ENCODE results near the gene USP17L13.
"Not testable (repeated sequence)": the region's sequence is repeated elsewhere in the genome, so short reads cannot be mapped to it uniquely, and the experiment has no call there.

USP17L13 gene, protein sequence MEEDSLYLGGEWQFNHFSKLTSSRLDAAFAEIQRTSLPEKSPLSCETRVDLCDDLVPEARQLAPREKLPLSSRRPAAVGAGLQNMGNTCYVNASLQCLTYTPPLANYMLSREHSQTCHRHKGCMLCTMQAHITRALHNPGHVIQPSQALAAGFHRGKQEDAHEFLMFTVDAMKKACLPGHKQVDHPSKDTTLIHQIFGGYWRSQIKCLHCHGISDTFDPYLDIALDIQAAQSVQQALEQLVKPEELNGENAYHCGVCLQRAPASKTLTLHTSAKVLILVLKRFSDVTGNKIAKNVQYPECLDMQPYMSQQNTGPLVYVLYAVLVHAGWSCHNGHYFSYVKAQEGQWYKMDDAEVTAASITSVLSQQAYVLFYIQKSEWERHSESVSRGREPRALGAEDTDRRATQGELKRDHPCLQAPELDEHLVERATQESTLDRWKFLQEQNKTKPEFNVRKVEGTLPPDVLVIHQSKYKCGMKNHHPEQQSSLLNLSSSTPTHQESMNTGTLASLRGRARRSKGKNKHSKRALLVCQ

DNA sequence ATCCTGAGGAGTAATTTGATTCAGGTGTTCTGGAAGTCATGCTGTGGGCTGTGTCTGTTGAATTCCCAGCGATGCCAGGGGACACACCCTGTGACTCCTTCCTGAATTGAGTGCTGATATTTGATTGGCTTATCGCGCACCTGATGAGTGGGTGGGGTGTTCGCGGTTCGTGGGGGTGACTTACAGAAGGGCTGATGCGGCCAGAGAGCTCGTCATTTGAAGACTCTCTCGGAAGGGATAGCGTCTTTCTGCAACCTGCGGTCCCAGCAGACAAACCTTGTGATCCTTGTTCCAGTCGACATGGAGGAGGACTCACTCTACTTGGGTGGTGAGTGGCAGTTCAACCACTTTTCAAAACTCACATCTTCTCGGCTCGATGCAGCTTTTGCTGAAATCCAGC, at the start of gene USP17L13:
TSS of gene USP17L13 (plus strand) at position 301 of the 400 bp plus-strand sequence. CDS start at position 301, 0 bp downstream.
- not testable (repeated sequence) for H3K27me3 ChIP-seq (replicated peaks; ENCODE audit: control insufficient read depth, insufficient read depth, low read length); H3K4me3 ChIP-seq (ENCODE audit: low read length); H3K36me3 ChIP-seq (ENCODE audit: control insufficient read depth, insufficient read depth, low read length, severe bottlenecking); H3K9me3 ChIP-seq (ENCODE audit: control insufficient read depth, low read length); H3K9ac ChIP-seq (ENCODE audit: low read length); H3K4me1 ChIP-seq (ENCODE audit: control insufficient read depth, insufficient read depth, low read length); DNase-seq (ENCODE audit: low read depth)

DNA sequence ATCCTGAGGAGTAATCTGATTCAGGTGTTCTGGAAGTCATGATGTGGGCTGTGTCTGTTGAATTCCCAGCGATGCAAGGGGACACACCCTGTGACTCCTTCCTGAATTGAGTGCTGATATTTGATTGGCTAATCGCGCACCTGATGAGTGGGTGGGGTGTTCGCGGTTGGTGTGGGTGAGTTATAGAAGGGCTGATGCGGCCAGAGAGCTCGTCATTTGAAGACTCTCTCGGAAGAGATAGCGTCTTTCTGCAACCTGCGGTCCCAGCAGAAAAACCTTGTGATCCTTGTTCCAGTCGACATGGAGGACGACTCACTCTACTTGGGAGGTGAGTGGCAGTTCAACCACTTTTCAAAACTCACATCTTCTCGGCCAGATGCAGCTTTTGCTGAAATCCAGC, 14.3 kb upstream of the USP17L13 start, which contains the start of gene USP17L10:
TSS of gene USP17L10 (plus strand) at position 301 of the 400 bp plus-strand sequence. CDS start at position 301, 0 bp downstream.
- H3K9ac ChIP-seq (ENCODE audit: low read length); DNase-seq (ENCODE audit: low read depth): not testable (repeated sequence)

DNA sequence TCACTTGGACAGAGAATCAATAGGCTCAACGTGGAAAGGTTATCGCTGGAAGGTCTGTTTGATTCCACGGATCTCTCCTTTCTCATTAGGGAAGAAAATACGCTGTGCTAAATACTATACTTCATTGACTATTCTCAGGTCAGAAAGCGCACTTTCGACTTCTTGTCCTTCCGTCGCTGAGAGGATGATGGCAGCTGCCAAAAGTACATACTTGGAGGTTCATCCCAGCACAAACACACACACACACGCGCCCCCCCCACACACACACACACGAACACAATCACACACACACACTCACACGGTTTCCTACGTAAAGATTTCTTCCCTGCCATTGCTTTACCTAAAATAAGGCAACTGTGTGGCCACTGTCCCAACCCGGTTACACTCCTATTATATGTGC, 10.0 kb upstream of the USP17L13 start:
- H3K9ac ChIP-seq (ENCODE audit: low read length) = not testable (repeated sequence)

More for the DNA sequence above, 14.3 kb upstream of the USP17L13 start, which contains the start of gene USP17L10:
- H3K4me1 ChIP-seq (ENCODE audit: control insufficient read depth, insufficient read depth, low read length); H3K4me3 ChIP-seq (ENCODE audit: low read length); H3K36me3 ChIP-seq (ENCODE audit: control insufficient read depth, insufficient read depth, low read length, severe bottlenecking); H3K27me3 ChIP-seq (replicated peaks; ENCODE audit: control insufficient read depth, insufficient read depth, low read length); H3K9me3 ChIP-seq (ENCODE audit: control insufficient read depth, low read length): not testable (repeated sequence)

DNA sequence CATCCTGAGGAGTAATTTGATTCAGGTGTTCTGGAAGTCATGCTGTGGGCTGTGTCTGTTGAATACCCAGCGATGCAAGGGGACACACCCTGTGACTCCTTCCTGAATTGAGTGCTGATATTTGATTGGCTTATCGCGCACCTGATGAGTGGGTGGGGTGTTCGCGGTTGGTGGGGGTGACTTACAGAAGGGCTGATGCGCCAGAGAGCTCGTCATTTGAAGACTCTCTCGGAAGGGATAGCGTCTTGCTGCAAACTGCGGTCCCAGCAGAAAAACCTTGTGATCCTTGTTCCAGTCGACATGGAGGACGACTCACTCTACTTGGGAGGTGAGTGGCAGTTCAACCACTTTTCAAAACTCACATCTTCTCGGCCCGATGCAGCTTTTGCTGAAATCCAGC, 9.6 kb upstream of the USP17L13 start, which contains the start of gene USP17L11:
TSS of gene USP17L11 (plus strand) at position 301 of the 400 bp plus-strand sequence. CDS start at position 301, 0 bp downstream.
- not testable (repeated sequence) for H3K4me1 ChIP-seq (ENCODE audit: control insufficient read depth, insufficient read depth, low read length); H3K9me3 ChIP-seq (ENCODE audit: control insufficient read depth, low read length); H3K36me3 ChIP-seq (ENCODE audit: control insufficient read depth, insufficient read depth, low read length, severe bottlenecking); DNase-seq (ENCODE audit: low read depth); H3K4me3 ChIP-seq (ENCODE audit: low read length); H3K27me3 ChIP-seq (replicated peaks; ENCODE audit: control insufficient read depth, insufficient read depth, low read length); H3K9ac ChIP-seq (ENCODE audit: low read length)

More for the DNA sequence above, 10.0 kb upstream of the USP17L13 start:
- H3K9me3 ChIP-seq (ENCODE audit: control insufficient read depth, low read length); H3K36me3 ChIP-seq (ENCODE audit: control insufficient read depth, insufficient read depth, low read length, severe bottlenecking); H3K4me3 ChIP-seq (ENCODE audit: low read length); DNase-seq (ENCODE audit: low read depth); H3K4me1 ChIP-seq (ENCODE audit: control insufficient read depth, insufficient read depth, low read length); H3K27me3 ChIP-seq (replicated peaks; ENCODE audit: control insufficient read depth, insufficient read depth, low read length): not testable (repeated sequence)

DNA sequence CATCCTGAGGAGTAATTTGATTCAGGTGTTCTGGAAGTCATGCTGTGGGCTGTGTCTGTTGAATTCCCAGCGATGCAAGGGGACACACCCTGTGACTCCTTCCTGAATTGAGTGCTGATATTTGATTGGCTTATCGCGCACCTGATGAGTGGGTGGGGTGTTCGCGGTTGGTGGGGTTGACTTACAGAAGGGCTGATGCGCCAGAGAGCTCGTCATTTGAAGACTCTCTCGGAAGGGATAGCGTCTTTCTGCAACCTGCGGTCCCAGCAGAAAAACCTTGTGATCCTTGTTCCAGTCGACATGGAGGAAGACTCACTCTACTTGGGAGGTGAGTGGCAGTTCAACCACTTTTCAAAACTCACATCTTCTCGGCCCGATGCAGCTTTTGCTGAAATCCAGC, 4.8 kb upstream of the USP17L13 start, which contains the start of gene USP17L12:
TSS of gene USP17L12 (plus strand) at position 301 of the 400 bp plus-strand sequence. CDS start at position 301, 0 bp downstream.
- not testable (repeated sequence) for H3K9me3 ChIP-seq (ENCODE audit: control insufficient read depth, low read length); H3K36me3 ChIP-seq (ENCODE audit: control insufficient read depth, insufficient read depth, low read length, severe bottlenecking); H3K27me3 ChIP-seq (replicated peaks; ENCODE audit: control insufficient read depth, insufficient read depth, low read length); H3K9ac ChIP-seq (ENCODE audit: low read length); DNase-seq (ENCODE audit: low read depth); H3K4me1 ChIP-seq (ENCODE audit: control insufficient read depth, insufficient read depth, low read length); H3K4me3 ChIP-seq (ENCODE audit: low read length)

DNA sequence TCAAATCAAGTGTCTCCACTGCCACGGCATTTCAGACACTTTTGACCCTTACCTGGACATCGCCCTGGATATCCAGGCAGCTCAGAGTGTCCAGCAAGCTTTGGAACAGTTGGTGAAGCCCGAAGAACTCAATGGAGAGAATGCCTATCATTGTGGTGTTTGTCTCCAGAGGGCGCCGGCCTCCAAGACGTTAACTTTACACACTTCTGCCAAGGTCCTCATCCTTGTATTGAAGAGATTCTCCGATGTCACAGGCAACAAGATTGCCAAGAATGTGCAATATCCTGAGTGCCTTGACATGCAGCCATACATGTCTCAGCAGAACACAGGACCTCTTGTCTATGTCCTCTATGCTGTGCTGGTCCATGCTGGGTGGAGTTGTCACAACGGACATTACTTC, 5.6 kb downstream of the USP17L13 start:
- H3K27me3 ChIP-seq (replicated peaks; ENCODE audit: control insufficient read depth, insufficient read depth, low read length); H3K9me3 ChIP-seq (ENCODE audit: control insufficient read depth, low read length); DNase-seq (ENCODE audit: low read depth); H3K36me3 ChIP-seq (ENCODE audit: control insufficient read depth, insufficient read depth, low read length, severe bottlenecking); H3K4me3 ChIP-seq (ENCODE audit: low read length); H3K9ac ChIP-seq (ENCODE audit: low read length); H3K4me1 ChIP-seq (ENCODE audit: control insufficient read depth, insufficient read depth, low read length): not testable (repeated sequence)

DNA sequence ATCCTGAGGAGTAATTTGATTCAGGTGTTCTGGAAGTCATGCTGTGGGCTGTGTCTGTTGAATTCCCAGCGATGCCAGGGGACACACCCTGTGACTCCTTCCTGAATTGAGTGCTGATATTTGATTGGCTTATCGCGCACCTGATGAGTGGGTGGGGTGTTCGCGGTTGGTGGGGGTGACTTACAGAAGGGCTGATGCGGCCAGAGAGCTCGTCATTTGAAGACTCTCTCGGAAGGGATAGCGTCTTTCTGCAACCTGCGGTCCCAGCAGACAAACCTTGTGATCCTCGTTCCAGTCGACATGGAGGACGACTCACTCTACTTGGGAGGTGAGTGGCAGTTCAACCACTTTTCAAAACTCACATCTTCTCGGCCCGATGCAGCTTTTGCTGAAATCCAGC, 9.4 kb downstream of the USP17L13 start, which contains the start of gene USP17L15:
TSS of gene USP17L15 (plus strand) at position 301 of the 400 bp plus-strand sequence. CDS start at position 301, 0 bp downstream.
- H3K4me1 ChIP-seq (ENCODE audit: control insufficient read depth, insufficient read depth, low read length); H3K9ac ChIP-seq (ENCODE audit: low read length); DNase-seq (ENCODE audit: low read depth); H3K36me3 ChIP-seq (ENCODE audit: control insufficient read depth, insufficient read depth, low read length, severe bottlenecking); H3K4me3 ChIP-seq (ENCODE audit: low read length); H3K27me3 ChIP-seq (replicated peaks; ENCODE audit: control insufficient read depth, insufficient read depth, low read length); H3K9me3 ChIP-seq (ENCODE audit: control insufficient read depth, low read length): not testable (repeated sequence)

DNA sequence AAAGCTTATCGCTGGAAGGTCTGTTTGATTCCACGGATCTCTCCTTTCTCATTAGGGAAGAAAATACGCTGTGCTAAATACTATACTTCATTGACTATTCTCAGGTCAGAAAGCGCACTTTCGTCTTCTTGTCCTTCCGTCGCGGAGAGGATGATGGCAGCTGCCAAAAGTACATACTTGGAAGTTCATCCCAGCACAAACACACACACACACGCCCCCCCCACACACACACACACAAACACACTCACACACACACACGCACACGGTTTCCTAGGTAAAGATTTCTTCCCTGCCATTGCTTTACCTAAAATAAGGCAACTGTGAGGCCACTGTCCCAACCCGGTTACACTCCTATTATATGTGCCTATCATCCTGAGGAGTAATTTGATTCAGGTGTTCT, 13.8 kb downstream of the USP17L13 start:
- not testable (repeated sequence) for DNase-seq (ENCODE audit: low read depth); H3K36me3 ChIP-seq (ENCODE audit: control insufficient read depth, insufficient read depth, low read length, severe bottlenecking); H3K9me3 ChIP-seq (ENCODE audit: control insufficient read depth, low read length); H3K9ac ChIP-seq (ENCODE audit: low read length); H3K4me3 ChIP-seq (ENCODE audit: low read length); H3K4me1 ChIP-seq (ENCODE audit: control insufficient read depth, insufficient read depth, low read length); H3K27me3 ChIP-seq (replicated peaks; ENCODE audit: control insufficient read depth, insufficient read depth, low read length)

DNA sequence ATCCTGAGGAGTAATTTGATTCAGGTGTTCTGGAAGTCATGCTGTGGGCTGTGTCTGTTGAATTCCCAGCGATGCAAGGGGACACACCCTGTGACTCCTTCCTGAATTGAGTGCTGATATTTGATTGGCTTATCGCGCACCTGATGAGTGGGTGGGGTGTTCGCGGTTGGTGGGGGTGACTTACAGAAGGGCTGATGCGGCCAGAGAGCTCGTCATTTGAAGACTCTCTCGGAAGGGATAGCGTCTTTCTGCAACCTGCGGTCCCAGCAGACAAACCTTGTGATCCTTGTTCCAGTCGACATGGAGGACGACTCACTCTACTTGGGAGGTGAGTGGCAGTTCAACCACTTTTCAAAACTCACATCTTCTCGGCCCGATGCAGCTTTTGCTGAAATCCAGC, 18.9 kb downstream of the USP17L13 start, which contains the start of gene USP17L17:
TSS of gene USP17L17 (plus strand) at position 301 of the 400 bp plus-strand sequence. CDS start at position 301, 0 bp downstream.
- not testable (repeated sequence) for H3K36me3 ChIP-seq (ENCODE audit: control insufficient read depth, insufficient read depth, low read length, severe bottlenecking); H3K9me3 ChIP-seq (ENCODE audit: control insufficient read depth, low read length); H3K27me3 ChIP-seq (replicated peaks; ENCODE audit: control insufficient read depth, insufficient read depth, low read length); H3K4me1 ChIP-seq (ENCODE audit: control insufficient read depth, insufficient read depth, low read length); DNase-seq (ENCODE audit: low read depth); H3K4me3 ChIP-seq (ENCODE audit: low read length); H3K9ac ChIP-seq (ENCODE audit: low read length)

DNA sequence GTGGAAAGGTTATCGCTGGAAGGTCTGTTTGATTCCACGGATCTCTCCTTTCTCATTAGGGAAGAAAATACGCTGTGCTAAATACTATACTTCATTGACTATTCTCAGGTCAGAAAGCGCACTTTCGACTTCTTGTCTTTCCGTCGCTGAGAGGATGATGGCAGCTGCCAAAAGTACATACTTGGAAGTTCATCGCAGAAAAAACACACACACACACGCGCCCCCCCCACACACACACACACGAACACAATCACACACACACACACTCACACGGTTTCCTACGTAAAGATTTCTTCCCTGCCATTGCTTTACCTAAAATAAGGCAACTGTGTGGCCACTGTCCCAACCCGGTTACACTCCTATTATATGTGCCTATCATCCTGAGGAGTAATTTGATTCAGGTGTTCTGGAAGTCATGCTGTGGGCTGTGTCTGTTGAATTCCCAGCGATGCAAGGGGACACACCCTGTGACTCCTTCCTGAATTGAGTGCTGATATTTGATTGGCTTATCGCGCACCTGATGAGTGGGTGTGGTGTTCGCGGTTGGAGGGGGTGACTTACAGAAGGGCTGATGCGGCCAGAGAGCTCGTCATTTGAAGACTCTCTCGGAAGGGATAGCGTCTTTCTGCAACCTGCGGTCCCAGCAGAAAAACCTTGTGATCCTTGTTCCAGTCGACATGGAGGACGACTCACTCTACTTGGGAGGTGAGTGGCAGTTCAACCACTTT, 23.4 kb downstream of the USP17L13 start, which contains the start of gene USP17L18:
TSS of gene USP17L18 (plus strand) at position 678 of the 728 bp plus-strand sequence. CDS start at position 678, 0 bp downstream.
- not testable (repeated sequence) for H3K4me3 ChIP-seq (ENCODE audit: low read length); DNase-seq (ENCODE audit: low read depth); H3K27me3 ChIP-seq (replicated peaks; ENCODE audit: control insufficient read depth, insufficient read depth, low read length)

DNA sequence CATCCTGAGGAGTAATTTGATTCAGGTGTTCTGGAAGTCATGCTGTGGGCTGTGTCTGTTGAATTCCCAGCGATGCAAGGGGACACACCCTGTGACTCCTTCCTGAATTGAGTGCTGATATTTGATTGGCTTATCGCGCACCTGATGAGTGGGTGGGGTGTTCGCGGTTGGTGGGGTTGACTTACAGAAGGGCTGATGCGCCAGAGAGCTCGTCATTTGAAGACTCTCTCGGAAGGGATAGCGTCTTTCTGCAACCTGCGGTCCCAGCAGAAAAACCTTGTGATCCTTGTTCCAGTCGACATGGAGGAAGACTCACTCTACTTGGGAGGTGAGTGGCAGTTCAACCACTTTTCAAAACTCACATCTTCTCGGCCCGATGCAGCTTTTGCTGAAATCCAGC, 28.4 kb downstream of the USP17L13 start, which contains the start of gene USP17L19:
TSS of gene USP17L19 (plus strand) at position 301 of the 400 bp plus-strand sequence. CDS start at position 301, 0 bp downstream.
- not testable (repeated sequence) for H3K4me1 ChIP-seq (ENCODE audit: control insufficient read depth, insufficient read depth, low read length); H3K4me3 ChIP-seq (ENCODE audit: low read length); DNase-seq (ENCODE audit: low read depth); H3K9ac ChIP-seq (ENCODE audit: low read length); H3K27me3 ChIP-seq (replicated peaks; ENCODE audit: control insufficient read depth, insufficient read depth, low read length); H3K9me3 ChIP-seq (ENCODE audit: control insufficient read depth, low read length); H3K36me3 ChIP-seq (ENCODE audit: control insufficient read depth, insufficient read depth, low read length, severe bottlenecking)

More for the DNA sequence above, 23.4 kb downstream of the USP17L13 start, which contains the start of gene USP17L18:
- H3K9ac ChIP-seq (ENCODE audit: low read length); H3K4me1 ChIP-seq (ENCODE audit: control insufficient read depth, insufficient read depth, low read length); H3K36me3 ChIP-seq (ENCODE audit: control insufficient read depth, insufficient read depth, low read length, severe bottlenecking); H3K9me3 ChIP-seq (ENCODE audit: control insufficient read depth, low read length): not testable (repeated sequence)

Data from adipocyte (in vitro differentiated cells).